GM13977 (cell line): ENCODE data around the gene DHRS1.

Source experiments
- DNase-seq: peaks from one replicate; pipeline ENCODE4 v3.0.0; 2012; ENCODE audit warnings: low spot score
- CTCF ChIP-seq: IDR thresholded peaks from 2 replicates; pipeline ENCODE4 v1.5.1; 2012; ENCODE audit warnings: mild to moderate bottlenecking, control low read depth; ENCODE audit not compliant: insufficient read depth; ENCODE audit errors: extremely low read depth, missing control alignments
- in situ Hi-C: fragments of 300-500 bp; cut with MboI; formaldehyde crosslinking; loops from one replicate; pipeline ENCODE4 v1.12.0; 2022; ENCODE audit warnings: low sequenced_read_pairs, low pct_unique_long_range_greater_than_20kb, mixed read lengths, inconsistent platforms; ENCODE audit not compliant: unreplicated experiment

The DHRS1 gene

GRCh38 chr14:24261969-24262327 is 37.6 kb downstream of the DHRS1 start:
- in situ Hi-C loops: no loop called here
- no peak for DNase-seq
- no peak for TF ChIP-seq CTCF

- no peak for TF ChIP-seq CTCF
- in situ Hi-C loops: no loop called here
- DNase-seq: no peak
Observed at GRCh38 chr14:24261256-24261968, 38.2 kb downstream of the DHRS1 start.

GRCh38 chr14:24260780-24261157 is 38.8 kb downstream of the DHRS1 start:
- TF ChIP-seq CTCF: no peak
- DNase-seq: no peak
- in situ Hi-C loops: no loop called here

GRCh38 chr14:24260026-24260779 is 39.4 kb downstream of the DHRS1 start:
- in situ Hi-C loops: no loop called here
- TF ChIP-seq CTCF: no peak
- DNase-seq: no peak

- in situ Hi-C loops: no loop called here
- TF ChIP-seq CTCF: no peak
- no peak for DNase-seq
Observed at GRCh38 chr14:24259282-24260025, 40.1 kb downstream of the DHRS1 start.

- no peak for TF ChIP-seq CTCF
- no peak for DNase-seq
- in situ Hi-C loops: no loop called here
Observed at GRCh38 chr14:24258548-24259265, 40.9 kb downstream of the DHRS1 start.
